PFSK-1 (cell line): ENCODE results near the gene NIPBL.

Experiments
- POLR2AphosphoS5 ChIP-seq: IDR thresholded peaks from 2 replicates; pipeline ENCODE4 v1.6.1; 2012; ENCODE audit warnings: low read depth, mild to moderate bottlenecking, control low read depth, low read length, moderate library complexity
- TAF1 ChIP-seq: IDR thresholded peaks from 2 replicates; pipeline ENCODE4 v1.6.1; 2012; ENCODE audit warnings: low read length, control low read depth, borderline replicate concordance; ENCODE audit not compliant: insufficient read depth
- TF ChIP-seq, protein P1 (sequence below), 2 experiments: IDR thresholded peaks; 2 replicates each; pipeline versions ENCODE4 v1.6.1 to v1.8.0; 2011 to 2012; ENCODE audit warnings: low read depth in 2 of 2, low read length in 2 of 2, control low read depth in 1 of 2, inconsistent platforms in 1 of 2, mild to moderate bottlenecking in 1 of 2, moderate library complexity in 1 of 2; ENCODE audit not compliant: insufficient read depth in 1 of 2

GRCh38 chr5:37063739-37064138 is 187.2 kb downstream of the NIPBL start:
- TF ChIP-seq POLR2AphosphoS5: no peak
- TF ChIP-seq TAF1: no peak
- TF ChIP-seq, protein P1, sequence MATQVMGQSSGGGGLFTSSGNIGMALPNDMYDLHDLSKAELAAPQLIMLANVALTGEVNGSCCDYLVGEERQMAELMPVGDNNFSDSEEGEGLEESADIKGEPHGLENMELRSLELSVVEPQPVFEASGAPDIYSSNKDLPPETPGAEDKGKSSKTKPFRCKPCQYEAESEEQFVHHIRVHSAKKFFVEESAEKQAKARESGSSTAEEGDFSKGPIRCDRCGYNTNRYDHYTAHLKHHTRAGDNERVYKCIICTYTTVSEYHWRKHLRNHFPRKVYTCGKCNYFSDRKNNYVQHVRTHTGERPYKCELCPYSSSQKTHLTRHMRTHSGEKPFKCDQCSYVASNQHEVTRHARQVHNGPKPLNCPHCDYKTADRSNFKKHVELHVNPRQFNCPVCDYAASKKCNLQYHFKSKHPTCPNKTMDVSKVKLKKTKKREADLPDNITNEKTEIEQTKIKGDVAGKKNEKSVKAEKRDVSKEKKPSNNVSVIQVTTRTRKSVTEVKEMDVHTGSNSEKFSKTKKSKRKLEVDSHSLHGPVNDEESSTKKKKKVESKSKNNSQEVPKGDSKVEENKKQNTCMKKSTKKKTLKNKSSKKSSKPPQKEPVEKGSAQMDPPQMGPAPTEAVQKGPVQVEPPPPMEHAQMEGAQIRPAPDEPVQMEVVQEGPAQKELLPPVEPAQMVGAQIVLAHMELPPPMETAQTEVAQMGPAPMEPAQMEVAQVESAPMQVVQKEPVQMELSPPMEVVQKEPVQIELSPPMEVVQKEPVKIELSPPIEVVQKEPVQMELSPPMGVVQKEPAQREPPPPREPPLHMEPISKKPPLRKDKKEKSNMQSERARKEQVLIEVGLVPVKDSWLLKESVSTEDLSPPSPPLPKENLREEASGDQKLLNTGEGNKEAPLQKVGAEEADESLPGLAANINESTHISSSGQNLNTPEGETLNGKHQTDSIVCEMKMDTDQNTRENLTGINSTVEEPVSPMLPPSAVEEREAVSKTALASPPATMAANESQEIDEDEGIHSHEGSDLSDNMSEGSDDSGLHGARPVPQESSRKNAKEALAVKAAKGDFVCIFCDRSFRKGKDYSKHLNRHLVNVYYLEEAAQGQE (IDR thresholded peaks at IDR 0.05; ENCODE audit: insufficient read depth in 1 of 2, low read depth in 2 of 2, low read length in 2 of 2): no peak
